Right atrium auricular region (tissue), 2 donors: ENCODE results near the gene SLC26A11. TPM values are rescaled to one million over a fixed set of nuclear protein-coding genes. Genes with fewer than 3 reads are reported as not detected.

Experiments used
- DNase-seq: peaks from one replicate; pipeline ENCODE4 v3.0.0-alpha.2; 2019; ENCODE audit warnings: low spot score
- H3K27ac ChIP-seq, 2 donors: fragments of 200-600 bp; sonication (generic); 1 replicate in 1 of 2; 2 replicates in 1 of 2; pipeline ENCODE4 v1.5.1; 2016 to 2019
- H3K27me3 ChIP-seq, 2 donors: fragments of 200-600 bp; sonication (generic); one replicate each; pipeline versions ENCODE4 v1.5.1 to v1.6.0; 2017 to 2019
- H3K36me3 ChIP-seq: fragments of 200-600 bp; sonication (generic); one replicate; pipeline ENCODE4 v1.5.1; 2016
- H3K4me1 ChIP-seq, 2 donors: fragments of 200-600 bp; sonication (generic); one replicate each; pipeline versions ENCODE4 v1.5.1 to v1.6.0; 2017 to 2019
- H3K4me3 ChIP-seq, 2 donors: fragments of 200-600 bp; sonication (generic); 1 replicate in 1 of 2; 2 replicates in 1 of 2; pipeline ENCODE4 v1.5.1; 2017 to 2019; ENCODE audit warnings: mild to moderate bottlenecking in 1 of 2, moderate library complexity in 1 of 2
- H3K9me3 ChIP-seq, 2 donors: fragments of 200-600 bp; sonication (generic); one replicate each; pipeline ENCODE4 v1.5.1; 2019
- CTCF ChIP-seq, 2 donors: fragments of 200-600 bp; sonication (generic); IDR thresholded peaks; one replicate each; pipeline ENCODE4 v1.5.1; 2019; ENCODE audit warnings: antibody characterized with exemption in 2 of 2
- total RNA-seq, 2 donors: library from RNA; depleted of rRNA; stranded (reverse); fragments of >200 nt; gene quantifications; one replicate each; pipeline ENCODE4 v1.1.0, GENCODE V29; 2016

SLC26A11 gene
- total RNA-seq, 2 donors from 2014 or later: 2.2 to 9.0 TPM

GRCh38 chr17:80183581-80184422 lies 36.4 kb upstream of the SLC26A11 start:
- TF ChIP-seq CTCF (IDR thresholded peaks at IDR 0.05): no peak
- no peaks in the 10 kb centered on the region for H3K9me3 ChIP-seq
- H3K36me3 ChIP-seq: no peaks in the 10 kb centered on the region
- no peak overlapping the region for H3K27ac ChIP-seq
- H3K27me3 ChIP-seq: no peaks in the 10 kb centered on the region
- no peak overlapping the region for H3K4me3 ChIP-seq
- peaks cover 0 to 8% of the 10 kb centered on the region in 2 donors for H3K4me1 ChIP-seq
- no peak for DNase-seq

- Histone ChIP-seq H3K27ac (no peak overlapping the region), H3K27me3 (no peaks in the 10 kb centered on the region), H3K36me3 (no peaks in the 10 kb centered on the region), H3K4me1 (peaks cover 0 to 8% of the 10 kb centered on the region in 2 donors), H3K4me3 (no peak overlapping the region), H3K9me3 (no peaks in the 10 kb centered on the region)
- no peak for DNase-seq
- TF ChIP-seq CTCF (IDR thresholded peaks at IDR 0.05): no peak
Observed at GRCh38 chr17:80184423-80184714, 35.9 kb upstream of the SLC26A11 start.

GRCh38 chr17:80185968-80186367 lies 34.3 kb upstream of the SLC26A11 start:
- Histone ChIP-seq H3K4me3 (no peak overlapping the region), H3K4me1 (peaks cover 0 to 8% of the 10 kb centered on the region in 2 donors), H3K36me3 (no peaks in the 10 kb centered on the region), H3K9me3 (no peaks in the 10 kb centered on the region), H3K27ac (no peak overlapping the region), H3K27me3 (no peaks in the 10 kb centered on the region)
- no peak for DNase-seq
- TF ChIP-seq CTCF (IDR thresholded peaks at IDR 0.05): no peak

- no peak for TF ChIP-seq CTCF (IDR thresholded peaks at IDR 0.05)
- Histone ChIP-seq H3K36me3 (no peaks in the 10 kb centered on the region), H3K9me3 (no peaks in the 10 kb centered on the region), H3K27me3 (no peaks in the 10 kb centered on the region), H3K4me3 (no peak overlapping the region), H3K4me1 (peaks cover 0 to 18% of the 10 kb centered on the region in 2 donors), H3K27ac (no peak overlapping the region)
- peak; percentile 61 for DNase-seq
Observed at GRCh38 chr17:80187090-80187489, 33.1 kb upstream of the SLC26A11 start.

GRCh38 chr17:80187515-80187941 lies 32.7 kb upstream of the SLC26A11 start:
- Histone ChIP-seq H3K4me3 (peak overlapping the region in 1 of 2 donors; percentile 15), H3K27ac (no peak overlapping the region), H3K9me3 (no peaks in the 10 kb centered on the region), H3K27me3 (no peaks in the 10 kb centered on the region), H3K36me3 (no peaks in the 10 kb centered on the region), H3K4me1 (peaks cover 0 to 22% of the 10 kb centered on the region in 2 donors)
- peak; percentile 73 for DNase-seq
- TF ChIP-seq CTCF (IDR thresholded peaks at IDR 0.05): no peak

GRCh38 chr17:80189611-80190010 lies 30.6 kb upstream of the SLC26A11 start:
- Histone ChIP-seq H3K4me3 (no peak overlapping the region), H3K36me3 (no peaks in the 10 kb centered on the region), H3K27me3 (no peaks in the 10 kb centered on the region), H3K4me1 (peaks cover 0 to 22% of the 10 kb centered on the region in 2 donors), H3K9me3 (no peaks in the 10 kb centered on the region), H3K27ac (no peak overlapping the region)
- TF ChIP-seq CTCF (IDR thresholded peaks at IDR 0.05): no peak
- no peak for DNase-seq
